Stimulated activated CD4-positive, alpha-beta T cell treated with anti-CD3 and anti-CD28 coated beads, Interleukin-4, amount 100 ng/mL, for 1 hour (primary cell): ENCODE data around the gene ZNF438.

Source experiments
- DNase-seq: peaks from one replicate; pipeline ENCODE4 v3.0.0-alpha.2; 2020

Gene ZNF438

GRCh38 chr10:30870896-30871295 lies 160.8 kb downstream of the ZNF438 start:
- no peak for DNase-seq

- DNase-seq, result no peak
Observed at GRCh38 chr10:30869566-30869965, 162.1 kb downstream of the ZNF438 start.

- DNase-seq, result no peak
Observed at GRCh38 chr10:30868611-30869010, 163.1 kb downstream of the ZNF438 start.

GRCh38 chr10:30866896-30867295 lies 164.8 kb downstream of the ZNF438 start:
- DNase-seq, result no peak

GRCh38 chr10:30865141-30865926 lies 166.3 kb downstream of the ZNF438 start:
- DNase-seq, result no peak

- DNase-seq, result no peak
Observed at GRCh38 chr10:30863516-30864210, 168.0 kb downstream of the ZNF438 start.

- no peak for DNase-seq
Observed at GRCh38 chr10:30862486-30862885, 169.2 kb downstream of the ZNF438 start.

- DNase-seq, result no peak
Observed at GRCh38 chr10:30861976-30862375, 169.7 kb downstream of the ZNF438 start.

GRCh38 chr10:30861221-30861620 lies 170.4 kb downstream of the ZNF438 start:
- DNase-seq, result no peak

- DNase-seq, result no peak
Observed at GRCh38 chr10:30858499-30858898, 173.2 kb downstream of the ZNF438 start.

- DNase-seq, result no peak
Observed at GRCh38 chr10:30857803-30858202, 173.9 kb downstream of the ZNF438 start.

- no peak for DNase-seq
Observed at GRCh38 chr10:30855131-30855530, 176.5 kb downstream of the ZNF438 start.

GRCh38 chr10:30854656-30855055 lies 177.0 kb downstream of the ZNF438 start:
- no peak for DNase-seq

- no peak for DNase-seq
Observed at GRCh38 chr10:30853066-30853465, 178.6 kb downstream of the ZNF438 start.

GRCh38 chr10:30850776-30851175 lies 180.9 kb downstream of the ZNF438 start:
- no peak for DNase-seq

GRCh38 chr10:30849231-30850035 lies 182.2 kb downstream of the ZNF438 start:
- no peak for DNase-seq

- no peak for DNase-seq
Observed at GRCh38 chr10:30848396-30849032, 183.2 kb downstream of the ZNF438 start.

GRCh38 chr10:30847642-30848041 lies 184.0 kb downstream of the ZNF438 start:
- DNase-seq, result no peak

- DNase-seq, result no peak
Observed at GRCh38 chr10:30847199-30847598, 184.5 kb downstream of the ZNF438 start.

- no peak for DNase-seq
Observed at GRCh38 chr10:30846710-30847109, 185.0 kb downstream of the ZNF438 start.

- no peak for DNase-seq
Observed at GRCh38 chr10:30842894-30843293, 188.8 kb downstream of the ZNF438 start.

- DNase-seq, result no peak
Observed at GRCh38 chr10:30842185-30842584, 189.5 kb downstream of the ZNF438 start.
